Neural cell (in vitro differentiated cells): Measurements from ENCODE around the gene GCNT4. TPM values are rescaled to one million over a fixed set of nuclear protein-coding genes. Genes with fewer than 3 reads are reported as not detected.
"Not testable (repeated sequence)": the region's sequence is repeated elsewhere in the genome, so short reads cannot be mapped to it uniquely, and the experiment has no call there.

Experiments
- H2AFZ ChIP-seq: fragments of 200-600, 300-800 bp; sonication (generic), shearing (Covaris generic); 2 replicates; pipeline ENCODE4 v1.6.0; 2014; ENCODE audit warnings: low read depth, mild to moderate bottlenecking, antibody characterized with exemption, low read length, moderate library complexity
- H3F3A ChIP-seq: fragments of 200-600 bp; shearing (Covaris generic); 2 replicates; pipeline ENCODE4 v1.6.1; 2016; ENCODE audit warnings: mild to moderate bottlenecking, moderate library complexity, mixed read lengths, antibody characterized with exemption, low read length; ENCODE audit not compliant: insufficient read depth, poor library complexity, severe bottlenecking
- H3K27ac ChIP-seq: fragments of 200-600, 300-800 bp; sonication (generic), shearing (Covaris generic); 2 replicates; pipeline ENCODE4 v1.5.1; 2014; ENCODE audit warnings: mild to moderate bottlenecking, low read length, moderate library complexity
- H3K27me3 ChIP-seq: fragments of 300-800, 200-600 bp; sonication (generic), shearing (Covaris generic); 2 replicates; pipeline ENCODE4 v1.6.0; 2014; ENCODE audit warnings: mild to moderate bottlenecking, low read depth, low read length, moderate library complexity; ENCODE audit not compliant: insufficient read depth
- H3K36me3 ChIP-seq: fragments of 300-800, 200-600 bp; sonication (generic), shearing (Covaris generic); 2 replicates; pipeline ENCODE4 v1.5.1; 2014; ENCODE audit warnings: mild to moderate bottlenecking, antibody characterized with exemption, low read length, moderate library complexity; ENCODE audit not compliant: insufficient read depth
- H3K4me2 ChIP-seq: fragments of 300-800, 200-600 bp; sonication (generic), shearing (Covaris generic); 2 replicates; pipeline ENCODE4 v1.6.0; 2014; ENCODE audit warnings: mild to moderate bottlenecking, low read length
- H3K4me3 ChIP-seq: fragments of 300-800, 200-600 bp; sonication (generic), shearing (Covaris generic); 2 replicates; pipeline ENCODE4 v1.5.1; 2014; ENCODE audit warnings: mild to moderate bottlenecking, low read length, moderate library complexity
- H3K79me2 ChIP-seq: fragments of 200-600 bp; shearing (Covaris generic); replicated peaks from 2 replicates; pipeline ENCODE4 v1.6.0; 2014; ENCODE audit warnings: mild to moderate bottlenecking, low read length, moderate library complexity; ENCODE audit not compliant: insufficient read depth
- H3K9ac ChIP-seq: fragments of 300-800, 200-600 bp; sonication (generic), shearing (Covaris generic); 2 replicates; pipeline ENCODE4 v1.6.1; 2016; ENCODE audit warnings: mild to moderate bottlenecking, low read length, mixed read lengths
- H3K9me2 ChIP-seq: fragments of 200-600 bp; shearing (Covaris generic); 2 replicates; pipeline ENCODE4 v1.6.1; 2016; ENCODE audit warnings: mild to moderate bottlenecking, low read length, mixed read lengths; ENCODE audit not compliant: insufficient read depth
- H3K9me3 ChIP-seq: fragments of 200-600, 300-800 bp; sonication (generic), shearing (Covaris generic); 2 replicates; pipeline ENCODE4 v1.6.1; 2016; ENCODE audit warnings: mild to moderate bottlenecking, mixed run types, low read length, moderate library complexity, mixed read lengths
- H4K20me1 ChIP-seq: fragments of 200-600 bp; shearing (Covaris generic); 2 replicates; pipeline ENCODE4 v1.6.1; 2016; ENCODE audit warnings: mild to moderate bottlenecking, mixed run types; ENCODE audit not compliant: insufficient read depth
- CTCF ChIP-seq: fragments of 450-650 bp; IDR thresholded peaks from 2 replicates; pipeline ENCODE4 v1.5.1; 2014; ENCODE audit warnings: antibody characterized with exemption, mild to moderate bottlenecking, moderate library complexity; ENCODE audit not compliant: poor library complexity, severe bottlenecking
- EP300 ChIP-seq: fragments of 450-650 bp; conservative IDR thresholded peaks from 2 replicates; pipeline ENCODE4 v1.6.1; 2014; ENCODE audit warnings: antibody characterized with exemption, mild to moderate bottlenecking, moderate library complexity; ENCODE audit not compliant: poor library complexity, severe bottlenecking
- EZH2 ChIP-seq: fragments of 200-600, 300-800 bp; shearing (Covaris generic), sonication (generic); IDR thresholded peaks from 2 replicates; pipeline ENCODE4 v1.6.1; 2014; ENCODE audit warnings: antibody characterized with exemption, low read length, borderline replicate concordance, mild to moderate bottlenecking; ENCODE audit not compliant: insufficient read depth, poor library complexity, severe bottlenecking
- MXI1 ChIP-seq: fragments of 450-650 bp; conservative IDR thresholded peaks from 2 replicates; pipeline ENCODE4 v1.6.1; 2014; ENCODE audit warnings: antibody characterized with exemption, mild to moderate bottlenecking; ENCODE audit not compliant: poor library complexity, severe bottlenecking
- POLR2AphosphoS5 ChIP-seq: IDR thresholded peaks from 2 replicates; pipeline ENCODE4 v1.6.1; 2012
- RAD21 ChIP-seq: fragments of 450-650 bp; conservative IDR thresholded peaks from 2 replicates; pipeline ENCODE4 v1.6.1; 2014; ENCODE audit warnings: antibody characterized with exemption, mild to moderate bottlenecking, moderate library complexity
- SMC3 ChIP-seq: fragments of 450-650 bp; conservative IDR thresholded peaks from 2 replicates; pipeline ENCODE4 v1.6.1; 2014; ENCODE audit warnings: antibody characterized with exemption, mild to moderate bottlenecking, moderate library complexity; ENCODE audit not compliant: poor library complexity
- TAF1 ChIP-seq: IDR thresholded peaks from 2 replicates; pipeline ENCODE4 v1.6.1; 2012; ENCODE audit warnings: low read depth
- polyA minus RNA-seq: library from RNA; depleted of rRNA, polyadenylated mRNA; stranded (reverse); fragments of >200 nt; gene quantifications from 2 replicates; pipeline ENCODE4 v1.2.3, GENCODE V29; 2014
- polyA plus RNA-seq: library from polyadenylated mRNA; depleted of rRNA; stranded (reverse); fragments of >200 nt; gene quantifications from 2 replicates; pipeline ENCODE4 v1.2.3, GENCODE V29; 2014
- TF ChIP-seq, protein P1 (sequence below): IDR thresholded peaks from 2 replicates; pipeline ENCODE4 v1.6.1; 2012; ENCODE audit warnings: borderline replicate concordance

GCNT4 gene, protein sequence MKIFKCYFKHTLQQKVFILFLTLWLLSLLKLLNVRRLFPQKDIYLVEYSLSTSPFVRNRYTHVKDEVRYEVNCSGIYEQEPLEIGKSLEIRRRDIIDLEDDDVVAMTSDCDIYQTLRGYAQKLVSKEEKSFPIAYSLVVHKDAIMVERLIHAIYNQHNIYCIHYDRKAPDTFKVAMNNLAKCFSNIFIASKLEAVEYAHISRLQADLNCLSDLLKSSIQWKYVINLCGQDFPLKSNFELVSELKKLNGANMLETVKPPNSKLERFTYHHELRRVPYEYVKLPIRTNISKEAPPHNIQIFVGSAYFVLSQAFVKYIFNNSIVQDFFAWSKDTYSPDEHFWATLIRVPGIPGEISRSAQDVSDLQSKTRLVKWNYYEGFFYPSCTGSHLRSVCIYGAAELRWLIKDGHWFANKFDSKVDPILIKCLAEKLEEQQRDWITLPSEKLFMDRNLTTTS
- polyA plus RNA-seq (not detected in 2 replicates), polyA minus RNA-seq (0.12 and 0.24 TPM in 2 replicates)

- TF ChIP-seq, protein P1, sequence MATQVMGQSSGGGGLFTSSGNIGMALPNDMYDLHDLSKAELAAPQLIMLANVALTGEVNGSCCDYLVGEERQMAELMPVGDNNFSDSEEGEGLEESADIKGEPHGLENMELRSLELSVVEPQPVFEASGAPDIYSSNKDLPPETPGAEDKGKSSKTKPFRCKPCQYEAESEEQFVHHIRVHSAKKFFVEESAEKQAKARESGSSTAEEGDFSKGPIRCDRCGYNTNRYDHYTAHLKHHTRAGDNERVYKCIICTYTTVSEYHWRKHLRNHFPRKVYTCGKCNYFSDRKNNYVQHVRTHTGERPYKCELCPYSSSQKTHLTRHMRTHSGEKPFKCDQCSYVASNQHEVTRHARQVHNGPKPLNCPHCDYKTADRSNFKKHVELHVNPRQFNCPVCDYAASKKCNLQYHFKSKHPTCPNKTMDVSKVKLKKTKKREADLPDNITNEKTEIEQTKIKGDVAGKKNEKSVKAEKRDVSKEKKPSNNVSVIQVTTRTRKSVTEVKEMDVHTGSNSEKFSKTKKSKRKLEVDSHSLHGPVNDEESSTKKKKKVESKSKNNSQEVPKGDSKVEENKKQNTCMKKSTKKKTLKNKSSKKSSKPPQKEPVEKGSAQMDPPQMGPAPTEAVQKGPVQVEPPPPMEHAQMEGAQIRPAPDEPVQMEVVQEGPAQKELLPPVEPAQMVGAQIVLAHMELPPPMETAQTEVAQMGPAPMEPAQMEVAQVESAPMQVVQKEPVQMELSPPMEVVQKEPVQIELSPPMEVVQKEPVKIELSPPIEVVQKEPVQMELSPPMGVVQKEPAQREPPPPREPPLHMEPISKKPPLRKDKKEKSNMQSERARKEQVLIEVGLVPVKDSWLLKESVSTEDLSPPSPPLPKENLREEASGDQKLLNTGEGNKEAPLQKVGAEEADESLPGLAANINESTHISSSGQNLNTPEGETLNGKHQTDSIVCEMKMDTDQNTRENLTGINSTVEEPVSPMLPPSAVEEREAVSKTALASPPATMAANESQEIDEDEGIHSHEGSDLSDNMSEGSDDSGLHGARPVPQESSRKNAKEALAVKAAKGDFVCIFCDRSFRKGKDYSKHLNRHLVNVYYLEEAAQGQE, result no peak
- no peak for TF ChIP-seq RAD21
- no peak for TF ChIP-seq EP300
- TF ChIP-seq CTCF, result no peak
- TF ChIP-seq TAF1, result no peak
- TF ChIP-seq POLR2AphosphoS5, result no peak
- TF ChIP-seq MXI1, result no peak
- no peak for TF ChIP-seq SMC3
- TF ChIP-seq EZH2, result no peak
- Histone ChIP-seq H3K9ac (no peak within 1 kb of the TSS), H3K36me3 (no peaks in the 10 kb centered on the region), H2AFZ (no peak within 1 kb of the TSS), H3K27me3 (peaks cover 49% of the 10 kb centered on the region), H3K4me3 (peak within 1 kb of the TSS; percentile 72), H3K4me2 (no peak within 1 kb of the TSS), H3K27ac (no peak within 1 kb of the TSS), H3K9me3 (no peaks in the 10 kb centered on the region), H3F3A (no peaks in the 10 kb centered on the region), H4K20me1 (no peaks in the 10 kb centered on the region), H3K9me2 (no peaks in the 10 kb centered on the region), H3K79me2 (no peaks in the 10 kb centered on the region)
These were observed at the start of gene GCNT4 for GRCh38 chr5:75052192-75053053. GCNT4 (minus strand) TSS chr5:75052558; CDS start chr5:75030037, 22,521 bp downstream.

DNA sequence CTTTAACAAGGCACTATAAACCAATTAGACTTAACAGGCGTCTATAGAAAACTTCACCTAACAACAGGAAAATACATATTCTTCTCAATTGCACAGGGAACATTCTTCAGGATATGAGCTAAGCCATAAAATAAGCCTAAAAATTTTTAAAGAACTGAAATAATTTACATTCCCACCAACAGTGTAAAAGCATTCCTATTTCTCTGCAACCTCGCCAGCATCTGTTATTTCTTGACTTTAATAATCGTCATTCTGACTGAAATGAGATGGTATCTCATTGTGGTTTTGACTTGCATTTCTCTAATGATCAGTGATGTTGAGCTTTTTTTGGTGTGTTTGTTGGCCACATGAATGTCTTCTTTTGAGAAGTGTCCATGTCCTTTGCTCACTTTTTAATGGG, 43.6 kb upstream of the GCNT4 start:
- H3K4me2 ChIP-seq, H4K20me1 ChIP-seq, H3K9ac ChIP-seq, H3K9me2 ChIP-seq, H3K36me3 ChIP-seq, H3K4me3 ChIP-seq, H3K9me3 ChIP-seq, H3K79me2 ChIP-seq, H3K27ac ChIP-seq, H3K27me3 ChIP-seq, H2AFZ ChIP-seq, H3F3A ChIP-seq: not testable (repeated sequence)
